ENCODE results near the gene SNED1.

The SNED1 gene

DNA sequence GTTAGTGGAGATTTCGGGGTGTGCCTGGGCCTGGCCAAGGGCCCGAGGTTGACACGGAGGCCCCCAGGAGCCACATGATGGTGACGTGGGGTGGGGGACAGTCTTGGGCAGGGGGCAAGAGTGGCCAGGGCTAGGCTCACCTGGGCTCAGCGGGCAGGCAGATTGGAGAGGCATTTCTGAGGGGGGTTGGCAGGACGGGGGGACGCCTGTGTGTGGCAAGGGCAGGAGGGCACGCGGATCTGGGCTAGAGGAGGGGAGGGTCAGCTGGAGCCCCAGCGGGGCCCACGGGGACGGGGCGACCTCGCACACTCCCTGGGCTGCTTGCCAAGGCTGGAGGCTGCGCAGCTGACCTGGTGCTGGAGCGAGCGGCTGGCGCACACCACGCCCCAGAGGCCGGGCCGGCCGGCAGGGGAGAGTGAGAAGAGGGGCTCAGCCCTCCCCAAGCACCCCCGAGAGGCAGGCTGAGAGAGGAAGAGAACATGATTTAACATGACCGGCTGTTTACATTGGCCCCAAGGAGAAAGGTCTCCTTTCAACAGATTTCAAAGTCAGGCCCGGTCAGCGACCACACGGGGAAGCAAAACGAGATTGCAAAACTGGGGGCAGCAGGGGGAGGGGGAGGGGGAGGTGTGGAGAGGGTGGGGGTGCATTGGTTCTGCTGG is 38.0 kb upstream of the SNED1 start:
- DNase-seq (ENCODE audit: low spot score) = no peak
- in situ Hi-C loops (cut with MboI; ENCODE audit: low pct_unique_long_range_greater_than_20kb, low sequenced_read_pairs, unreplicated experiment) = no loop called here

DNA sequence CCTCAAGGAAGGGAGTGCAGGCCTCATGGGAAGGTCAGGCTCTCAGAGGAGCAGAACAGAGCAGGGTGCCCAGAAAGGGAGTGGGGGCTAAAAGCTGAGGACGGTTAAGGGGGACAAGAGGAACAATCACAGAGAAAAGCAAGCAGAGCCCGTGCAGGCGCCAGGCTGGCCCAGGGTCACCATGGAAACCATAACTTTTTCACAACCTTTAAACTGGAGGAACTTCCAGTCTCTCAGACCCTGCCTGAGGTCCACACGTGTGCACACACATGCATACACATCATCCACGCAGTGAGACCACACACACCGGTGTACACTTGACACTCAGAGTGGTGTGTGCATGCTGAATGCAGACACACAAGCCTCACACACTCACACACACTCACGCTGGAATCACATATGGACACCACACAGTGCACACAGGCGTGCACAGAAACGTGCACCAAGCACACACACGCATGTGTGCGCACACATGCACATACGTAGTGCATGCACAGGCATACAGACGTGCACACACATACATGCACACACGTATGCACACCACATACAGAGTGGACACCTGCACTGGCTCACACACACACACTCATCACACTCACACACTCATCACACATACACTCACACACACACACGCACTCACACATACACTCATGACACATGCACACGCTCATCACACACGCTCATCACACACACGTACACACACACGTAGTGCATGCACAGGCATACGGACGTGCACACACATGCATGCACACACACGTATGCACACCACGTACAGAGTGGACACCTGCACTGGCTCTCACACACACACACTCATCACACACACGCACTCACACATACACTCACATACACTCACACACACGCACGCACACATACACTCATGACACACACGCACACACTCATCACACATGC is 37.2 kb upstream of the SNED1 start:
- TF ChIP-seq, protein P1, sequence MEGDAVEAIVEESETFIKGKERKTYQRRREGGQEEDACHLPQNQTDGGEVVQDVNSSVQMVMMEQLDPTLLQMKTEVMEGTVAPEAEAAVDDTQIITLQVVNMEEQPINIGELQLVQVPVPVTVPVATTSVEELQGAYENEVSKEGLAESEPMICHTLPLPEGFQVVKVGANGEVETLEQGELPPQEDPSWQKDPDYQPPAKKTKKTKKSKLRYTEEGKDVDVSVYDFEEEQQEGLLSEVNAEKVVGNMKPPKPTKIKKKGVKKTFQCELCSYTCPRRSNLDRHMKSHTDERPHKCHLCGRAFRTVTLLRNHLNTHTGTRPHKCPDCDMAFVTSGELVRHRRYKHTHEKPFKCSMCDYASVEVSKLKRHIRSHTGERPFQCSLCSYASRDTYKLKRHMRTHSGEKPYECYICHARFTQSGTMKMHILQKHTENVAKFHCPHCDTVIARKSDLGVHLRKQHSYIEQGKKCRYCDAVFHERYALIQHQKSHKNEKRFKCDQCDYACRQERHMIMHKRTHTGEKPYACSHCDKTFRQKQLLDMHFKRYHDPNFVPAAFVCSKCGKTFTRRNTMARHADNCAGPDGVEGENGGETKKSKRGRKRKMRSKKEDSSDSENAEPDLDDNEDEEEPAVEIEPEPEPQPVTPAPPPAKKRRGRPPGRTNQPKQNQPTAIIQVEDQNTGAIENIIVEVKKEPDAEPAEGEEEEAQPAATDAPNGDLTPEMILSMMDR (IDR thresholded peaks at IDR 0.05; ENCODE audit: extremely low read depth, insufficient read depth, missing control alignments) = no peak
- in situ Hi-C loops (cut with MboI; ENCODE audit: low pct_unique_long_range_greater_than_20kb, low sequenced_read_pairs, unreplicated experiment) = no loop called here
- DNase-seq (ENCODE audit: low spot score) = no peak

More for the DNA sequence above, 38.0 kb upstream of the SNED1 start:
- TF ChIP-seq, protein P1 (IDR thresholded peaks at IDR 0.05; ENCODE audit: extremely low read depth, insufficient read depth, missing control alignments) = no peak

DNA sequence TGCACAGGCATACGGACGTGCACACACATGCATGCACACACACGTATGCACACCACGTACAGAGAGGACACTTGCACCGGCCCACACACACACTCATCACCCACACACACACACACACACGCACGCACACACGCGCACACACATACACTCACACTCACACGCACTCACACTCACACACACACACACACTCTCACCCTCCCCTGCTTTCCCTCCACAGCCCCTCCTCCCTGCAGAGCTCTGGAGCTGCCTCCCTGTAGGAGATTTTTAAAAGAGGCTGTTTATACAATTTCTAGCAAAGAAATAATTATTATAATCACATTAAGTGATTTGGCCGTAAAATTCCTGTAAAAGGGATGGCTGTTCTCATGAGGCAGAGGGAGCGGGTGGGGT is 36.5 kb upstream of the SNED1 start:
- in situ Hi-C loops (cut with MboI; ENCODE audit: low pct_unique_long_range_greater_than_20kb, low sequenced_read_pairs, unreplicated experiment) = no loop called here
- no peak for DNase-seq (ENCODE audit: low spot score)
- TF ChIP-seq, protein P1 (IDR thresholded peaks at IDR 0.05; ENCODE audit: extremely low read depth, insufficient read depth, missing control alignments) = no peak

DNA sequence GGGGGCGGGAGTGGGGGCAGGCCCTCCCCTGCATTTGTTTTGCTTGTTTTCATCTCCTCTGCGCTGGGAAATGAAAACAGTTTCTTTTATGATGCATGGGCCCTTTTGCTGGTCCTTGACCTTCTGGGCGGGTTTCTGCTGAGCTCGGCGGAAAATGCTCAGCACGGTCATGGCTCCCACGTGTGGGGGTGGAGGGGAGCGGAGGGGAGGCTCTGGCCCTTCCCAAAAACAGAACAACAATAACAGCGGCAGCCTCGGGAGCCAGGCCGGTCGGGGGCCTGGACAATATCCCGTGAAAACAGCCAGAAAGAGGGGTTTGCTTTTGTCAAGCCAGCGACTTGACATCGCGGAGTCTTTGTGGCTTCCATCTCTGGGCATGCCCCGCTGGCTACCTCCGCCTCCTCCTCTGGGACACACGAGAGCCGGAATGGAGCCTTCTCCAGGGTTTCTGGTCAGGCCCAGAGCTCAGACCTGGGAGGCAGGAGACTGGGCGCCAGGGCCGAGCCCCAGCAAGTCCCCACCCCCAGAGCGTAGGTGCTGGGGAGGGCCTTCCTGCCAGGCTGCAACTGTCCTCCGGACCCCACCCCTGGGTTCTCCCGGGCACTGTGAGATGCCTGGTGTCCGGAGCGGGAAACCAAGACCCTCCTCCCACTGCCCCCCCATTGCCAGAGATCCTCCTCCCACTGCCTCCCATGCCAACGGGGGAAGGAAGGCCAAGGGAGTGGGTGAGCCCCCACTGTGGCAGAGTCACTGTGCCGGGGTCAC is 35.9 kb upstream of the SNED1 start:
- DNase-seq (ENCODE audit: low spot score) = no peak
- in situ Hi-C loops (cut with MboI; ENCODE audit: low pct_unique_long_range_greater_than_20kb, low sequenced_read_pairs, unreplicated experiment) = no loop called here
- TF ChIP-seq, protein P1 (IDR thresholded peaks at IDR 0.05; ENCODE audit: extremely low read depth, insufficient read depth, missing control alignments) = no peak

DNA sequence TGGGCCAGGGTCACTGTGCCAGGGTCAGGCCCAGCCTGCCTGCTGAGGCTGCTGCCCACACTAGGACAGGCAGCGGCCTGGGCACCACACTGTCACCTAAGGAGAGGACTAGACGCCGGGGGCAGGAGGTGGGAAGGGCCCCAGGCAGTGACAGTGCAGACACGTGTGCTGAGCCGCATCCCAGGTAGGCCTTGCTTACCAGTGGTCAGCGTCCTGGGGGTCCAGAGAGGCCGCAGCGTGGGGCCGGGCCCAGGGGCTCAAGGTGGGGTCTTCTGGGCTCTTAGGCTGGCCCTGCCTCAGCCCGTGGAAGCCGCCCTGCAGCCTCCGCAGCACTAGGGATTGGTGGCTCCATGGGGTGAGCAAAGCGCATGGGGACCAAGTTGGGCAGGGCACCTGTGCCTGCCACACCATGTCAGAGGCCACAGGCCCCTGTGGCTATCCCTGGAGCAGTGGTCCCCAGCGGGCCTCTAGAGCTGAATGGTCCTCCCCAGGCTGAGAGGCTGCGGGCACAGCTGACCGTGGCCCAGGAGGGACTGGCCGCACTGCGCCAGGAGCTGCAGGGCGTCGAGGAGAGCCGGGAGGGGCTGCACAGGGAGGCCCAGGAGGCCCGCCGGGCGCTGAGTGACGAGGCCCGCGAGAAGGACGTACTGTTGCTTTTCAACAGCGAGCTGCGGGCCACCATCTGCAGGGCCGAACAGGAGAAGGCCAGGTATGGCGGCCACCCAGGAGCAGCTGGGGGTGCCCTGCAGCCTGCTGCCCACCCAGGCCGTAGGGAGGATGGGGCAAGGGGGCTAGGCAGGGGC is 35.2 kb upstream of the SNED1 start:
- DNase-seq (ENCODE audit: low spot score) = no peak
- in situ Hi-C loops (cut with MboI; ENCODE audit: low pct_unique_long_range_greater_than_20kb, low sequenced_read_pairs, unreplicated experiment) = no loop called here
- TF ChIP-seq, protein P1 (IDR thresholded peaks at IDR 0.05; ENCODE audit: extremely low read depth, insufficient read depth, missing control alignments) = no peak
